DOHH2 (cell line): Measurements from ENCODE around the gene C3AR1.

Experiments used
- H3F3A ChIP-seq: fragments of 200-600 bp; sonication (generic), shearing (Covaris generic); 2 replicates; pipeline ENCODE4 v1.6.0; 2016; ENCODE audit warnings: antibody characterized with exemption, mild to moderate bottlenecking; ENCODE audit not compliant: control insufficient read depth, insufficient read depth
- H3K27ac ChIP-seq: fragments of 200-600 bp; sonication (generic); 2 replicates; pipeline ENCODE4 v1.5.1; 2014; ENCODE audit warnings: low read depth, mild to moderate bottlenecking, low read length, moderate library complexity
- H3K27me3 ChIP-seq: fragments of 200-600 bp; sonication (generic); 2 replicates; pipeline ENCODE4 v1.6.1; 2014; ENCODE audit warnings: mild to moderate bottlenecking, low read length, mixed read lengths; ENCODE audit not compliant: control insufficient read depth
- H3K36me3 ChIP-seq: fragments of 200-600 bp; sonication (generic); 2 replicates; pipeline ENCODE4 v1.6.1; 2014; ENCODE audit warnings: mild to moderate bottlenecking, low read length, moderate library complexity, mixed read lengths; ENCODE audit not compliant: control insufficient read depth
- H3K4me1 ChIP-seq: fragments of 200-600 bp; sonication (generic); 2 replicates; pipeline ENCODE4 v1.6.1; 2014; ENCODE audit warnings: mild to moderate bottlenecking, low read length, mixed read lengths; ENCODE audit not compliant: control insufficient read depth
- H3K4me2 ChIP-seq: fragments of 200-600 bp; sonication (generic); 2 replicates; pipeline ENCODE4 v1.6.0; 2014; ENCODE audit warnings: mild to moderate bottlenecking, low read length, moderate library complexity
- H3K4me3 ChIP-seq: fragments of 200-600 bp; sonication (generic); 2 replicates; pipeline ENCODE4 v1.5.1; 2014; ENCODE audit warnings: mild to moderate bottlenecking, low read length, mixed read lengths
- H3K79me2 ChIP-seq: fragments of 200-600 bp; sonication (generic); 2 replicates; pipeline ENCODE4 v1.6.1; 2014; ENCODE audit warnings: mild to moderate bottlenecking, low read length, mixed read lengths; ENCODE audit not compliant: control insufficient read depth
- H3K9me2 ChIP-seq: fragments of 200-600 bp; sonication (generic); replicated peaks from 2 replicates; pipeline ENCODE4 v1.6.1; 2014; ENCODE audit warnings: mild to moderate bottlenecking, low read length, mixed read lengths; ENCODE audit not compliant: control insufficient read depth
- H3K9me3 ChIP-seq: fragments of 200-600 bp; sonication (generic); 2 replicates; pipeline ENCODE4 v1.6.1; 2014; ENCODE audit warnings: antibody characterized with exemption, low read length, mixed read lengths; ENCODE audit not compliant: control insufficient read depth, insufficient read depth
- H4K20me1 ChIP-seq: fragments of 200-600 bp; sonication (generic); 2 replicates; pipeline ENCODE4 v1.6.0; 2014; ENCODE audit warnings: low read depth, mild to moderate bottlenecking, antibody characterized with exemption, low read length, moderate library complexity; ENCODE audit not compliant: control insufficient read depth, insufficient read depth
- CTCF ChIP-seq: fragments of 200-600 bp; sonication (generic); IDR thresholded peaks from one replicate; pipeline ENCODE4 v1.5.1; 2014; ENCODE audit warnings: antibody characterized with exemption, mild to moderate bottlenecking, low read depth, low read length; ENCODE audit not compliant: poor library complexity, severe bottlenecking
- EZH2phosphoT487 ChIP-seq: fragments of 200-600 bp; sonication (generic); IDR thresholded peaks from 2 replicates; pipeline ENCODE4 v1.6.1; 2017; ENCODE audit warnings: borderline replicate concordance, mild to moderate bottlenecking, antibody characterized with exemption, low read length, moderate library complexity, mixed read lengths

C3AR1 gene

DNA sequence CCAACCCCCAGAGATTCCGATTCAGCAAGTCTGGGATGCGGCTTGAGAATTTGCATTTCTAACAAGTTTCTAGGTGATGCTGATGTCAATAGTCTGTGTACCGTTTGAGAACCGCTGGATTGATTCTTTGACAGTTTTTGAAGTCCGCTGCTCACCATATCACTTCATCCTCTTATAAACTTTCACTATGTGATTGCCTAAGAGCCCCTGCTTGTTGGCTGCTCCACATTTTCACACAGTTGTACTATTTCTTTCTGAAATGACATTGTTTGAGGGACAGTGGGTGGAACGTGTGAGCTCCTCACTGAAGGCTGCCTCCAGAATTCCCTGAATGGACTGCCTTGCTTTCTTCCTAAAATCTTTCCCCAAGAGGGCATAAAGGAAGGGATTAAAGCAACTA is 7.7 kb downstream of the C3AR1 start:
- Histone ChIP-seq H3F3A (no peaks in the 10 kb centered on the region), H4K20me1 (no peaks in the 10 kb centered on the region), H3K27me3 (no peaks in the 10 kb centered on the region), H3K9me3 (no peaks in the 10 kb centered on the region), H3K27ac (no peak overlapping the region), H3K4me1 (no peaks in the 10 kb centered on the region), H3K4me3 (no peak overlapping the region), H3K79me2 (no peaks in the 10 kb centered on the region), H3K4me2 (no peak overlapping the region), H3K36me3 (no peaks in the 10 kb centered on the region), H3K9me2 (no peaks in the 10 kb centered on the region)
- TF ChIP-seq EZH2phosphoT487 (no peak), CTCF (no peak)

DNA sequence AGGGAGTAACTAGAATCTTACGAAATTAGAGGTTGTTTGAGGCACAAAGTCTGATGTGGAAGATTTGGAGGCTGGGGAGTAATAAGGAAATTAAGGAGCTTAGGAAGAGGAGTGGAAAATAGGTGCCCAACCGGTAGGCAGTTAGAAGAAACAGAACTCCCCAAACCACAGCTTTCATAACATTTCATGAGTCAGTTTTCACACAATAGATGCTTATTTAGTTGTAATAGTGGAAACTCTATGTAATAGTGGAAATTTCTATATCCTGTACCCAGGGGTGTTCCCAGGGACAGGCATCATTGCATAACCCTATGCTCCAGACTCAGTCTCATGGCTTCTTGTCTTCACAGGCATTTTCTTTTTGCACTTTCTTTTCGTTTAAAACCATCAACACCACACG is 8.3 kb downstream of the C3AR1 start:
- Histone ChIP-seq H3K79me2 (no peaks in the 10 kb centered on the region), H3K9me2 (no peaks in the 10 kb centered on the region), H3K4me3 (no peak overlapping the region), H3K27ac (no peak overlapping the region), H3K4me2 (no peak overlapping the region), H3K27me3 (no peaks in the 10 kb centered on the region), H3K4me1 (no peaks in the 10 kb centered on the region), H3K36me3 (no peaks in the 10 kb centered on the region), H3F3A (no peaks in the 10 kb centered on the region), H4K20me1 (no peaks in the 10 kb centered on the region), H3K9me3 (no peaks in the 10 kb centered on the region)
- TF ChIP-seq EZH2phosphoT487: no peak

- no peak for TF ChIP-seq EZH2phosphoT487
- TF ChIP-seq CTCF: no peak
- Histone ChIP-seq H3F3A (no peaks in the 10 kb centered on the region), H3K9me2 (no peaks in the 10 kb centered on the region), H3K9me3 (no peaks in the 10 kb centered on the region), H3K4me1 (no peaks in the 10 kb centered on the region), H3K27ac (no peak overlapping the region), H3K36me3 (no peaks in the 10 kb centered on the region), H3K4me3 (no peak overlapping the region), H4K20me1 (no peaks in the 10 kb centered on the region), H3K4me2 (no peak overlapping the region), H3K27me3 (no peaks in the 10 kb centered on the region), H3K79me2 (no peaks in the 10 kb centered on the region)
These were observed 8.9 kb downstream of the C3AR1 start for GRCh38 chr12:8057306-8057705.

GRCh38 chr12:8054816-8055215 is 11.3 kb downstream of the C3AR1 start:
- no peak overlapping the region for H3K4me2 ChIP-seq
- H3K4me3 ChIP-seq: no peak overlapping the region
- H3K79me2 ChIP-seq: no peaks in the 10 kb centered on the region
- peaks cover 20% of the 10 kb centered on the region for H3K4me1 ChIP-seq
- H3K27ac ChIP-seq: no peak overlapping the region
- H3K27me3 ChIP-seq: no peaks in the 10 kb centered on the region
- peaks cover 4% of the 10 kb centered on the region; the same call in 1 of the 2 replicates for H3K36me3 ChIP-seq
- H3F3A ChIP-seq: no peaks in the 10 kb centered on the region
- H3K9me3 ChIP-seq: no peaks in the 10 kb centered on the region
- H4K20me1 ChIP-seq: no peaks in the 10 kb centered on the region
- TF ChIP-seq EZH2phosphoT487: no peak
- TF ChIP-seq CTCF: no peak
- H3K9me2 ChIP-seq: no peaks in the 10 kb centered on the region
